ENCODE data around the gene MT4. TPM values are rescaled to one million over a fixed set of nuclear protein-coding genes. Genes with fewer than 3 reads are reported as not detected.

Gene MT4
- total and polyA plus RNA-seq, 2 of the 4 experiments (the other 2 are of a cell fraction): not detected

- no peak for TF ChIP-seq MXI1 (IDR thresholded peaks at IDR 0.05; ENCODE audit: borderline replicate concordance, low read depth, low read length)
Observed at GRCh38 chr16:56551796-56552738, 12.8 kb upstream of the MT4 start (continued).

DNA sequence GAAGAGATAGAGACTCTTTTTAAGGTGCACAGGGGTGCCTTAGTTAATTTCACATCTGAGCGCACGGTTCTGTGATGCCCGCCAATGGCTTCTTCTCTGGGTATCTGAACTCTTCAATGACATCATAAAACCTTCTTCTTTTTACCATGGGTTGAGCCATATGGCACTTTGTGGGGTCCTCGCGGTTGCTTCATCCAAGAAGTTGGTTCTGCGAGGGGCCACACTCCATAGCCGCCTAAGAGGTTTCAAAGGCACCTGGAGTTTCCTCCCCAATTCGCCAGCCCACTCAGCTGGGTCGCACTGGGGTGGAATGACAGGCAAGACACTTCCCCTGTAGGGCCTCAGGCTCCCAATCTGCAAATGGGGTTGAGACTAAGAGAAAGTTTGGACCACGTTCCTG is 10.4 kb upstream of the MT4 start:
- Histone ChIP-seq H3K4ac (ENCODE audit: low read depth, low read length) (no peak overlapping the region), H3K9ac (ENCODE audit: low read depth, low read length) (no peak overlapping the region), H3K4me2 (ENCODE audit: low read depth, low read length) (no peak overlapping the region), H4K8ac (ENCODE audit: low read depth in 2 of 2, low read length in 2 of 2) (no peak overlapping the region), H4K5ac (ENCODE audit: low read depth, low read length) (no peak overlapping the region), H2BK120ac (ENCODE audit: low read depth, low read length) (no peak overlapping the region), H3K27me3 (ENCODE audit: control insufficient read depth, insufficient read depth, low read length) (peaks cover 23% of the 10 kb centered on the region), H4K20me1 (ENCODE audit: insufficient read depth, low read length) (no peaks in the 10 kb centered on the region), H3K14ac (replicated peaks; ENCODE audit: low read depth, low read length) (no peak overlapping the region), H3K9me3 (ENCODE audit: control insufficient read depth, insufficient read depth, low read length) (no peaks in the 10 kb centered on the region), H3K27ac (ENCODE audit: insufficient read depth, low read length) (no peak overlapping the region), H4K91ac (ENCODE audit: insufficient read depth, low read depth, low read length) (no peak overlapping the region), H3K79me1 (ENCODE audit: low read depth in 1 of 2, low read length in 2 of 2) (no peaks in the 10 kb centered on the region), H3K4me1 (ENCODE audit: control insufficient read depth, insufficient read depth, low read length) (no peaks in the 10 kb centered on the region), H2AK5ac (ENCODE audit: low read depth, low read length) (no peak overlapping the region), H2BK20ac (ENCODE audit: low read depth, low read length) (no peak overlapping the region), H2AFZ (replicated peaks; ENCODE audit: low read length, poor library complexity) (no peak overlapping the region), H2BK5ac (ENCODE audit: low read depth, low read length, poor library complexity, severe bottlenecking) (no peak overlapping the region), H2AK9ac (replicated peaks; ENCODE audit: low read depth, low read length, poor library complexity) (no peak overlapping the region), H2BK15ac (ENCODE audit: low read depth, low read length) (no peak overlapping the region), H3K9me1 (ENCODE audit: insufficient read depth, low read length) (no peaks in the 10 kb centered on the region), H3K36me3 (ENCODE audit: control insufficient read depth, insufficient read depth, low read length) (no peaks in the 10 kb centered on the region), H3K4me3 (ENCODE audit: insufficient read depth, low read depth, low read length) (no peak overlapping the region), H3K56ac (ENCODE audit: extremely low read depth, insufficient read depth, low read length) (no peak overlapping the region), H3K18ac (ENCODE audit: low read depth, low read length) (no peak overlapping the region), H3K23ac (ENCODE audit: low read depth, low read length) (no peak overlapping the region)
- dilution Hi-C loops (cut with HindIII; ENCODE audit: low sequenced_read_pairs, unreplicated experiment) (no loop called here), in situ Hi-C loops (cut with MboI; ENCODE audit: low sequenced_read_pairs) (no loop called here), intact Hi-C loops (cut with micrococcal nuclease) (no loop called here)
- no peak for DNase-seq
- no TSS peak for BruUV-seq (replicated peaks)
- CTCF ChIA-PET: interaction anchor here (1.1 kb wide), 1 partner anchor 9 kb away, joined by 3 read pairs; no protein-coding TSS in a partner anchor
- no peak for ATAC-seq (ENCODE audit: low read depth)
- no CpG with 5 or more reads among the region's 10 CpGs for WGBS, 2 experiments (ENCODE audit: extremely low coverage in 2 of 2, insufficient read length in 1 of 2)
- POLR2A ChIA-PET (ENCODE audit: unreplicated experiment): no interaction called here
- TF ChIP-seq USF2 (IDR thresholded peaks at IDR 0.05; ENCODE audit: low read depth, low read length) (no peak), NFE2L2 (IDR thresholded peaks at IDR 0.05; ENCODE audit: low read depth, low read length) (no peak), FOS (IDR thresholded peaks at IDR 0.05; ENCODE audit: low read depth, low read length) (no peak), CEBPB (IDR thresholded peaks at IDR 0.05; ENCODE audit: low read depth, low read length) (no peak), SMC3 (IDR thresholded peaks at IDR 0.05; ENCODE audit: low read depth, low read length) (no peak)
- TF ChIP-seq, protein P1, sequence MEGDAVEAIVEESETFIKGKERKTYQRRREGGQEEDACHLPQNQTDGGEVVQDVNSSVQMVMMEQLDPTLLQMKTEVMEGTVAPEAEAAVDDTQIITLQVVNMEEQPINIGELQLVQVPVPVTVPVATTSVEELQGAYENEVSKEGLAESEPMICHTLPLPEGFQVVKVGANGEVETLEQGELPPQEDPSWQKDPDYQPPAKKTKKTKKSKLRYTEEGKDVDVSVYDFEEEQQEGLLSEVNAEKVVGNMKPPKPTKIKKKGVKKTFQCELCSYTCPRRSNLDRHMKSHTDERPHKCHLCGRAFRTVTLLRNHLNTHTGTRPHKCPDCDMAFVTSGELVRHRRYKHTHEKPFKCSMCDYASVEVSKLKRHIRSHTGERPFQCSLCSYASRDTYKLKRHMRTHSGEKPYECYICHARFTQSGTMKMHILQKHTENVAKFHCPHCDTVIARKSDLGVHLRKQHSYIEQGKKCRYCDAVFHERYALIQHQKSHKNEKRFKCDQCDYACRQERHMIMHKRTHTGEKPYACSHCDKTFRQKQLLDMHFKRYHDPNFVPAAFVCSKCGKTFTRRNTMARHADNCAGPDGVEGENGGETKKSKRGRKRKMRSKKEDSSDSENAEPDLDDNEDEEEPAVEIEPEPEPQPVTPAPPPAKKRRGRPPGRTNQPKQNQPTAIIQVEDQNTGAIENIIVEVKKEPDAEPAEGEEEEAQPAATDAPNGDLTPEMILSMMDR (conservative IDR thresholded peaks at IDR 0.05; ENCODE audit: low read depth, low read length): no peak

All from IMR-90 (cell line).